SU-DHL-6 (cell line): ENCODE measurements around the gene ADAMTS12.

Experiments used
- EZH2phosphoT487 ChIP-seq: fragments of 200-600 bp; sonication (generic), shearing (Covaris generic); conservative IDR thresholded peaks from 2 replicates; pipeline ENCODE4 v1.6.1; 2018; ENCODE audit warnings: mild to moderate bottlenecking, antibody characterized with exemption, low read length, moderate library complexity, mixed read lengths
- TF ChIP-seq, protein P1 (sequence below): fragments of 200-600 bp; sonication (generic); IDR thresholded peaks from one replicate; pipeline ENCODE4 v1.5.1; 2017; ENCODE audit warnings: antibody characterized with exemption, mild to moderate bottlenecking, low read length, moderate library complexity; ENCODE audit not compliant: insufficient read depth, poor library complexity, severe bottlenecking

DNA sequence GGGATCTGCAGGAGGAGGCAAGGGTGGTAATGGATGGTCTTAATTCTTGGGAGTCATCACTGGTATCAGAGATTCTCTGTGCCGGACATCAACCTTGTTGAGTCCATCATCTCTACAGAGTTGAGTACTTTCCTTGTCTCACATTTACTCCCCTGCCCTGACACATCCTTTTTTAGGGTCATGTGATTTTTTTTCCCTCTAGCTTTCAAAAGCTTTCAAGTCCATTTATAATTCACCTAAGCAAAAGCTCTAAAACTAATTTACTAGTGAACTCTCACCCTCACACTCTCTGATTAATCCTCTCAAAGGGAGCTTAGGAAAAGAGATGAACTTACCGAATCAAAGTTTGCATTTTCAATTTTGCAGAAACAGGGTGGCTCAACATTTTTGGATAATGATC is 258.1 kb downstream of the ADAMTS12 start:
- TF ChIP-seq, protein P1, sequence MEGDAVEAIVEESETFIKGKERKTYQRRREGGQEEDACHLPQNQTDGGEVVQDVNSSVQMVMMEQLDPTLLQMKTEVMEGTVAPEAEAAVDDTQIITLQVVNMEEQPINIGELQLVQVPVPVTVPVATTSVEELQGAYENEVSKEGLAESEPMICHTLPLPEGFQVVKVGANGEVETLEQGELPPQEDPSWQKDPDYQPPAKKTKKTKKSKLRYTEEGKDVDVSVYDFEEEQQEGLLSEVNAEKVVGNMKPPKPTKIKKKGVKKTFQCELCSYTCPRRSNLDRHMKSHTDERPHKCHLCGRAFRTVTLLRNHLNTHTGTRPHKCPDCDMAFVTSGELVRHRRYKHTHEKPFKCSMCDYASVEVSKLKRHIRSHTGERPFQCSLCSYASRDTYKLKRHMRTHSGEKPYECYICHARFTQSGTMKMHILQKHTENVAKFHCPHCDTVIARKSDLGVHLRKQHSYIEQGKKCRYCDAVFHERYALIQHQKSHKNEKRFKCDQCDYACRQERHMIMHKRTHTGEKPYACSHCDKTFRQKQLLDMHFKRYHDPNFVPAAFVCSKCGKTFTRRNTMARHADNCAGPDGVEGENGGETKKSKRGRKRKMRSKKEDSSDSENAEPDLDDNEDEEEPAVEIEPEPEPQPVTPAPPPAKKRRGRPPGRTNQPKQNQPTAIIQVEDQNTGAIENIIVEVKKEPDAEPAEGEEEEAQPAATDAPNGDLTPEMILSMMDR: no peak
- TF ChIP-seq EZH2phosphoT487: no peak
